Dendritic cell treated with granulocyte-macrophage colony-stimulating factor and Interleukin-4, amounts not matched to agents 40 ng/mL and 50 ng/mL, for 4 days (primary cell): ENCODE data around the gene REC8.

Experiments used
- H3K27ac Mint-ChIP-seq: one replicate; pipeline ENCODE4 v1.8.0; 2022; ENCODE audit warnings: mild to moderate bottlenecking, mixed read lengths
- H3K27me3 Mint-ChIP-seq: one replicate; pipeline ENCODE4 v1.8.0; 2022; ENCODE audit warnings: mild to moderate bottlenecking, mixed read lengths
- H3K36me3 Mint-ChIP-seq: one replicate; pipeline ENCODE4 v1.8.0; 2022; ENCODE audit warnings: low read depth, mixed read lengths
- H3K4me1 Mint-ChIP-seq: one replicate; pipeline ENCODE4 v1.8.0; 2022; ENCODE audit warnings: low read depth, mixed read lengths
- H3K4me3 Mint-ChIP-seq: one replicate; pipeline ENCODE4 v1.8.0; 2022; ENCODE audit warnings: mild to moderate bottlenecking, moderate library complexity, mixed read lengths
- H3K9me3 Mint-ChIP-seq: one replicate; pipeline ENCODE4 v1.8.0; 2022; ENCODE audit warnings: mixed read lengths
- intact Hi-C: fragments of 100-400 bp; cut with micrococcal nuclease; formaldehyde crosslinking; loops from one replicate; pipeline ENCODE4 v1.15.0; 2022

The REC8 gene

GRCh38 chr14:24171422-24172260 lies at the start of gene REC8:
Gene REC8, plus strand, starts transcription at chr14:24172080. Its CDS starts 473 bp downstream, at chr14:24172553.
- intact Hi-C loops = no loop called here
- peaks cover 37% of the 10 kb centered on the region for H3K4me1 Mint-ChIP-seq

GRCh38 chr14:24122416-24122815 lies 49.5 kb upstream of the REC8 start:
- no peaks in the 10 kb centered on the region for H3K9me3 Mint-ChIP-seq
- peaks cover 81% of the 10 kb centered on the region for H3K36me3 Mint-ChIP-seq
- intact Hi-C loops = no loop called here
- no peak overlapping the region for H3K27ac Mint-ChIP-seq
- no peak overlapping the region for H3K4me3 Mint-ChIP-seq
- H3K4me1 Mint-ChIP-seq = peaks cover 15% of the 10 kb centered on the region
- H3K27me3 Mint-ChIP-seq = no peaks in the 10 kb centered on the region

More at GRCh38 chr14:24171422-24172260, at the start of gene REC8:
- peak within 1 kb of the TSS; percentile 61 for H3K27ac Mint-ChIP-seq
- H3K4me3 Mint-ChIP-seq = peak within 1 kb of the TSS; percentile 65
- peaks cover 96% of the 10 kb centered on the region for H3K36me3 Mint-ChIP-seq
- peaks cover 13% of the 10 kb centered on the region for H3K27me3 Mint-ChIP-seq
- no peaks in the 10 kb centered on the region for H3K9me3 Mint-ChIP-seq

- intact Hi-C loops = no loop called here
- no peak overlapping the region for H3K4me3 Mint-ChIP-seq
- H3K9me3 Mint-ChIP-seq = no peaks in the 10 kb centered on the region
- peaks cover 11% of the 10 kb centered on the region for H3K4me1 Mint-ChIP-seq
- H3K36me3 Mint-ChIP-seq = peaks cover 76% of the 10 kb centered on the region
- no peak overlapping the region for H3K27ac Mint-ChIP-seq
- H3K27me3 Mint-ChIP-seq = no peaks in the 10 kb centered on the region
Observed at GRCh38 chr14:24122898-24123297, 49.0 kb upstream of the REC8 start.

GRCh38 chr14:24123424-24124417 lies 48.2 kb upstream of the REC8 start:
- peaks cover 68% of the 10 kb centered on the region for H3K36me3 Mint-ChIP-seq
- intact Hi-C loops = no loop called here
- no peaks in the 10 kb centered on the region for H3K9me3 Mint-ChIP-seq
- peaks cover 11% of the 10 kb centered on the region for H3K4me1 Mint-ChIP-seq
- H3K4me3 Mint-ChIP-seq = no peak overlapping the region
- H3K27me3 Mint-ChIP-seq = no peaks in the 10 kb centered on the region
- H3K27ac Mint-ChIP-seq = peak overlapping the region; percentile 72

GRCh38 chr14:24126939-24127338 lies 44.9 kb upstream of the REC8 start:
- Mint-ChIP-seq H3K9me3 (no peaks in the 10 kb centered on the region), H3K4me3 (no peak overlapping the region), H3K27me3 (no peaks in the 10 kb centered on the region), H3K4me1 (peaks cover 26% of the 10 kb centered on the region), H3K27ac (no peak overlapping the region), H3K36me3 (peaks cover 47% of the 10 kb centered on the region)
- intact Hi-C loops = no loop called here

GRCh38 chr14:24127673-24128072 lies 44.2 kb upstream of the REC8 start:
- intact Hi-C loops = no loop called here
- H3K27ac Mint-ChIP-seq = no peak overlapping the region
- H3K9me3 Mint-ChIP-seq = no peaks in the 10 kb centered on the region
- peaks cover 28% of the 10 kb centered on the region for H3K4me1 Mint-ChIP-seq
- H3K36me3 Mint-ChIP-seq = peaks cover 47% of the 10 kb centered on the region
- H3K4me3 Mint-ChIP-seq = no peak overlapping the region
- no peaks in the 10 kb centered on the region for H3K27me3 Mint-ChIP-seq

GRCh38 chr14:24129410-24129998 lies 42.4 kb upstream of the REC8 start:
- Mint-ChIP-seq H3K27ac (no peak overlapping the region), H3K4me3 (no peak overlapping the region), H3K4me1 (peaks cover 17% of the 10 kb centered on the region), H3K27me3 (no peaks in the 10 kb centered on the region), H3K36me3 (peaks cover 33% of the 10 kb centered on the region), H3K9me3 (no peaks in the 10 kb centered on the region)
- intact Hi-C loops = no loop called here

- Mint-ChIP-seq H3K4me3 (no peak within 1 kb of the TSS), H3K27me3 (no peaks in the 10 kb centered on the region), H3K27ac (no peak within 1 kb of the TSS), H3K4me1 (peaks cover 21% of the 10 kb centered on the region), H3K9me3 (no peaks in the 10 kb centered on the region), H3K36me3 (peaks cover 25% of the 10 kb centered on the region)
- intact Hi-C loops = no loop called here
Observed at GRCh38 chr14:24130380-24130716, 41.5 kb upstream of the REC8 start, which contains the start of gene FITM1. Gene FITM1, plus strand, starts transcription at chr14:24130659. Its CDS starts 905 bp downstream, at chr14:24131564.

GRCh38 chr14:24130717-24131548 lies 40.9 kb upstream of the REC8 start:
- intact Hi-C loops = no loop called here
- H3K9me3 Mint-ChIP-seq = no peaks in the 10 kb centered on the region
- H3K4me1 Mint-ChIP-seq = peaks cover 25% of the 10 kb centered on the region
- no peak overlapping the region for H3K27ac Mint-ChIP-seq
- H3K4me3 Mint-ChIP-seq = no peak overlapping the region
- H3K36me3 Mint-ChIP-seq = peaks cover 23% of the 10 kb centered on the region
- H3K27me3 Mint-ChIP-seq = no peaks in the 10 kb centered on the region

- no peak overlapping the region for H3K4me3 Mint-ChIP-seq
- peaks cover 26% of the 10 kb centered on the region for H3K36me3 Mint-ChIP-seq
- no peak overlapping the region for H3K27ac Mint-ChIP-seq
- H3K27me3 Mint-ChIP-seq = no peaks in the 10 kb centered on the region
- H3K4me1 Mint-ChIP-seq = peaks cover 28% of the 10 kb centered on the region
- H3K9me3 Mint-ChIP-seq = no peaks in the 10 kb centered on the region
- intact Hi-C loops = no loop called here
Observed at GRCh38 chr14:24131549-24131966, 40.3 kb upstream of the REC8 start.

- Mint-ChIP-seq H3K4me3 (no peak overlapping the region), H3K9me3 (no peaks in the 10 kb centered on the region), H3K36me3 (peaks cover 32% of the 10 kb centered on the region), H3K27ac (peak overlapping the region; percentile 52), H3K27me3 (no peaks in the 10 kb centered on the region), H3K4me1 (peaks cover 34% of the 10 kb centered on the region)
- intact Hi-C loops = no loop called here
Observed at GRCh38 chr14:24132061-24132685, 39.7 kb upstream of the REC8 start.

GRCh38 chr14:24132976-24133375 lies 38.9 kb upstream of the REC8 start:
- no peak overlapping the region for H3K27ac Mint-ChIP-seq
- intact Hi-C loops = no loop called here
- H3K27me3 Mint-ChIP-seq = no peaks in the 10 kb centered on the region

GRCh38 chr14:24133735-24134134 lies 38.1 kb upstream of the REC8 start:
- H3K27ac Mint-ChIP-seq = no peak overlapping the region
- no peak overlapping the region for H3K4me3 Mint-ChIP-seq
- H3K9me3 Mint-ChIP-seq = no peaks in the 10 kb centered on the region
- H3K27me3 Mint-ChIP-seq = no peaks in the 10 kb centered on the region
- H3K4me1 Mint-ChIP-seq = peaks cover 50% of the 10 kb centered on the region
- peaks cover 48% of the 10 kb centered on the region for H3K36me3 Mint-ChIP-seq
- intact Hi-C loops = no loop called here

More at GRCh38 chr14:24132976-24133375, 38.9 kb upstream of the REC8 start:
- H3K36me3 Mint-ChIP-seq = peaks cover 40% of the 10 kb centered on the region
- H3K4me1 Mint-ChIP-seq = peaks cover 42% of the 10 kb centered on the region
- H3K4me3 Mint-ChIP-seq = no peak overlapping the region
- H3K9me3 Mint-ChIP-seq = no peaks in the 10 kb centered on the region
